Esophagus muscularis mucosa (tissue), 4 donors: ENCODE results near the gene PTMA. TPM values are rescaled to one million over a fixed set of nuclear protein-coding genes. Genes with fewer than 3 reads are reported as not detected.
"Not testable (repeated sequence)": the region's sequence is repeated elsewhere in the genome, so short reads cannot be mapped to it uniquely, and the experiment has no call there.

Experiments
- DNase-seq: peaks from one replicate; pipeline ENCODE4 v3.0.0-alpha.2; 2017; ENCODE audit errors: extremely low spot score
- H3K27ac ChIP-seq, 4 donors: fragments of 200-600 bp; sonication (generic); replicated peaks in 1 of 4; 1 replicate in 3 of 4; 2 replicates in 1 of 4; pipeline ENCODE4 v1.5.1; 2016 to 2019; ENCODE audit warnings: mild to moderate bottlenecking in 1 of 4
- H3K27me3 ChIP-seq, 4 donors: fragments of 200-600 bp; sonication (generic); one replicate each; pipeline versions ENCODE4 v1.5.1 to v1.6.0; 2016 to 2019
- H3K36me3 ChIP-seq, 4 donors: fragments of 200-600 bp; sonication (generic); one replicate each; pipeline ENCODE4 v1.5.1; 2016 to 2019
- H3K4me1 ChIP-seq, 4 donors: fragments of 200-600 bp; sonication (generic); one replicate each; pipeline ENCODE4 v1.5.1; 2016 to 2019
- H3K4me3 ChIP-seq, 4 donors: fragments of 200-600 bp; sonication (generic); 1 replicate in 2 of 4; 2 replicates in 2 of 4; pipeline ENCODE4 v1.5.1; 2016 to 2019; ENCODE audit warnings: mild to moderate bottlenecking in 4 of 4, moderate library complexity in 1 of 4
- H3K9me3 ChIP-seq, 4 donors: fragments of 200-600 bp; sonication (generic); 1 replicate in 3 of 4; 2 replicates in 1 of 4; pipeline ENCODE4 v1.5.1; 2016 to 2019
- EP300 ChIP-seq: sonication (generic); formaldehyde crosslinking; IDR thresholded peaks from one replicate; pipeline ENCODE4 v1.6.1; 2017; ENCODE audit warnings: antibody characterized with exemption
- POLR2A ChIP-seq: fragments of 450-650 bp; IDR thresholded peaks from one replicate; pipeline ENCODE4 v1.6.1; 2017; ENCODE audit warnings: antibody characterized with exemption, moderate library complexity, mild to moderate bottlenecking, low read depth
- POLR2AphosphoS5 ChIP-seq, 2 donors: sonication (generic); formaldehyde crosslinking; IDR thresholded peaks; one replicate each; pipeline ENCODE4 v1.6.1; 2017; ENCODE audit warnings: antibody characterized with exemption in 2 of 2
- WGBS: methylation state at CpG from one replicate; pipeline ENCODE4 v1.1.5; 2018; 5-methylcytosine and 5-hydroxymethylcytosine counted together
- intact Hi-C: fragments of 100-400 bp; cut with DNase I; formaldehyde crosslinking; loops from one replicate; pipeline ENCODE4 v1.15.1; 2023
- total RNA-seq, 4 donors: library from RNA; depleted of rRNA; stranded (reverse); fragments of >200 nt; gene quantifications; one replicate each; pipeline versions ENCODE4 v1.1.0 to v1.2.1, GENCODE V29; 2016
- TF ChIP-seq, protein P1 (sequence below), 3 experiments: fragments of 200-600 bp in 2 of 3; fragments of 450-650 bp in 1 of 3; sonication (generic) in 2 of 3; IDR thresholded peaks; one replicate each; pipeline ENCODE4 v1.5.1; 2017 to 2019; ENCODE audit warnings: antibody characterized with exemption in 3 of 3, mild to moderate bottlenecking in 2 of 3, moderate library complexity in 1 of 3

The PTMA gene
- total RNA-seq, 4 donors from 2014 or later: 571 to 894 (median 806) TPM

DNA sequence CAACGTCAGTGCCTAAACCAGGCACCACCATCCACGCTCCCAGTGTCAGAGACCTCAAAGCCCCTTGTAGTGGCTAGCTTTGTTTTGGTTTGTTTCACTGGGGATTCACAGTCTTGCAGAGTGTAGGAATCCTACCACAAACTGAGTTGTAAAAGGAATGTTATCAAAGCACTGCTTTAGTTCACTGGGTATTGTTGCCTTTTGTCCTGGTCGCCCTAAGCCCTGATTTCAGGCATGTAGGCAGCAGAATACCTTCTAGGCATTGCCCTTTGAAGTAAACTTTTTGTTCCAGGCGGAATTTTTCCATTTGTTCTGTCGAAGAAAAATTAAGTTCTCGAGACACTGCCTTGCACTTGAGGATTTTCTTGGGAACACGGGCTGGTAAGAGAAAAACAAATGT is 29.4 kb downstream of the PTMA start:
- TF ChIP-seq POLR2A: no peak
- TF ChIP-seq, protein P1, sequence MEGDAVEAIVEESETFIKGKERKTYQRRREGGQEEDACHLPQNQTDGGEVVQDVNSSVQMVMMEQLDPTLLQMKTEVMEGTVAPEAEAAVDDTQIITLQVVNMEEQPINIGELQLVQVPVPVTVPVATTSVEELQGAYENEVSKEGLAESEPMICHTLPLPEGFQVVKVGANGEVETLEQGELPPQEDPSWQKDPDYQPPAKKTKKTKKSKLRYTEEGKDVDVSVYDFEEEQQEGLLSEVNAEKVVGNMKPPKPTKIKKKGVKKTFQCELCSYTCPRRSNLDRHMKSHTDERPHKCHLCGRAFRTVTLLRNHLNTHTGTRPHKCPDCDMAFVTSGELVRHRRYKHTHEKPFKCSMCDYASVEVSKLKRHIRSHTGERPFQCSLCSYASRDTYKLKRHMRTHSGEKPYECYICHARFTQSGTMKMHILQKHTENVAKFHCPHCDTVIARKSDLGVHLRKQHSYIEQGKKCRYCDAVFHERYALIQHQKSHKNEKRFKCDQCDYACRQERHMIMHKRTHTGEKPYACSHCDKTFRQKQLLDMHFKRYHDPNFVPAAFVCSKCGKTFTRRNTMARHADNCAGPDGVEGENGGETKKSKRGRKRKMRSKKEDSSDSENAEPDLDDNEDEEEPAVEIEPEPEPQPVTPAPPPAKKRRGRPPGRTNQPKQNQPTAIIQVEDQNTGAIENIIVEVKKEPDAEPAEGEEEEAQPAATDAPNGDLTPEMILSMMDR (IDR thresholded peaks at IDR 0.05): no peak
- no peak for TF ChIP-seq POLR2AphosphoS5 (IDR thresholded peaks at IDR 0.05)
- Histone ChIP-seq H3K36me3 (peaks cover 20 to 50% (median 33%) of the 10 kb centered on the region in 4 donors), H3K4me3 (no peak overlapping the region), H3K27me3 (no peaks in the 10 kb centered on the region), H3K27ac (no peak overlapping the region), H3K4me1 (no peaks in the 10 kb centered on the region), H3K9me3 (no peaks in the 10 kb centered on the region)
- intact Hi-C loops: no loop called here
- 95% methylated on average over 7 of the region's 7 CpGs for WGBS
- no peak for DNase-seq

DNA sequence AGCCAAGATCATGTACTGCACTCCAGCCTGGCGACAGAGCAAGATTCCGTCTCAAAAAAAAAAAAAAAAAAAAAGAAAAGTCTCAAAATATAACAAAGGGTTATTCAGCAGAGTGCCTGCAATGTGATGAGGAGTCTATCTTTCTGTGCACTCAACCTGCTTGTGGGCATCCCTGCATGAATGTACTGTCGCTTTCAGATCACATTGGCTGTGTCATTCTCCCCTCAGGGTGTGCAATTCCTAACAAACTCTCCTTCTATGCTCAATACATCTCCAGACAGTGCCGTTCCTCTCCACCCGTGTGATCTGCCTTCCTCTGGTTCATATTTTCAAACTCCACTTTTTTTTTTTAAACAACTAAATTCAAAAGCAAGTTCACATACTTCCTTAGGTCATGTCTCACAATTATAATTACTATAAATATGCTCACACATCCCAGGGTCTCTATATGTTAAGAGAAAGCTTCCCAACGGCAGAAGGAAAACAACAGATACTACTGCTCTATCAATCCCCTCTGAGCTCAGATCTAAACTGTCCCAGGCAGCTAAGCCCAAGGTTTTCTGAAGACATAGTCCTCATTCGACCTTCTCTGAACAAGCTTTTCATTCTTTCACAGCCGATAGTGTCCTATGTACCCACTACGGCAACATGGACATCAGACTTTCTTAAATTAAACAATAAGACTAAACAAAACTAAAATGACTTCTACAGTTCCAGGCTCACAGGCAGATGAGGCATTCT is 35.2 kb downstream of the PTMA start:
- intact Hi-C loops: no loop called here
- no peak overlapping the region for H3K4me3 ChIP-seq
- TF ChIP-seq POLR2A: no peak
- TF ChIP-seq EP300: no peak
- TF ChIP-seq, protein P1 (IDR thresholded peaks at IDR 0.05): no peak
- no peak for TF ChIP-seq POLR2AphosphoS5 (IDR thresholded peaks at IDR 0.05)
- no peaks in the 10 kb centered on the region for H3K27me3 ChIP-seq
- no peak for DNase-seq
- no peaks in the 10 kb centered on the region for H3K4me1 ChIP-seq
- H3K27ac ChIP-seq: no peak overlapping the region
- peaks cover 0 to 4% (median under 1%) of the 10 kb centered on the region in 4 donors for H3K36me3 ChIP-seq
- no peaks in the 10 kb centered on the region for H3K9me3 ChIP-seq
- WGBS: 70% methylated on average over 9 of the region's 9 CpGs

DNA sequence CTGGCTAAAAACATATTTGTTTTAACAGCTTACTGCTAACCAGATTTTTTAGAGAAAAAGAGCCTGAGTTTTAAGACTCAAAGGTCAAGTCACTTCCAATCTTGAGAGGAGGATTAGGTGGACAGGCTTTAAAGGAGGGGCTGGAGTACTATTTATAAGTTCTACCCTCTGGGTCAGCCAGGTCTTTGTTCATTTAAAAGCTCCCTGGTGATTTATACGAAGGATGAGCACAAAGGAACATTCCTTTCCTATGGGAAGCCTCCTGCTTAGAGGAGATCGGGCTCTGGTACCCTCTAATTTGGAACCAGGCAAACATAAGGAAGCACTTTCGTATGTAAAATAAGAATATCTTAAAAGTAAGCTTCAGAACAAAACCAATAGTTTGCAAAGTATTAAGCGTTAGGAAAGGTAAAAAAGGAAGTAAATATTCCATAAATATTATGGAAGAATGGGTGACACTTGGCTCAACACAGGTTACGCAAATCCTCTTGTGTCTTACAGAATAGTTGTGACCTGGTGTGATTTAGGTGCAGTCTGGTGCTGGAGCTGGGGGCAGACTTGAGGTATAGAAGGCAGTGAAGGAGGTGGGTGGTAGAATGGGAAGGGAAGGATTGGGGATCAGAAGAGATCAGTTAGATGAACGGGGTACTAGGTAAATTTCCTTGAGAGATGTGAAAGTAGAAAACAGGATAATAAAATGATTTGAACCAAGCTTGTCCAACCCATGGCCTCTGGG is 37.1 kb downstream of the PTMA start:
- Histone ChIP-seq H3K27me3 (no peaks in the 10 kb centered on the region), H3K27ac (no peak overlapping the region), H3K36me3 (no peaks in the 10 kb centered on the region), H3K4me1 (no peaks in the 10 kb centered on the region), H3K4me3 (no peak overlapping the region), H3K9me3 (no peaks in the 10 kb centered on the region)
- no peak for DNase-seq
- WGBS: 81% methylated on average over 6 of the region's 6 CpGs
- intact Hi-C loops: no loop called here
- TF ChIP-seq EP300 (no peak), POLR2A (no peak), POLR2AphosphoS5 (IDR thresholded peaks at IDR 0.05) (no peak)
- TF ChIP-seq, protein P1 (IDR thresholded peaks at IDR 0.05): no peak

DNA sequence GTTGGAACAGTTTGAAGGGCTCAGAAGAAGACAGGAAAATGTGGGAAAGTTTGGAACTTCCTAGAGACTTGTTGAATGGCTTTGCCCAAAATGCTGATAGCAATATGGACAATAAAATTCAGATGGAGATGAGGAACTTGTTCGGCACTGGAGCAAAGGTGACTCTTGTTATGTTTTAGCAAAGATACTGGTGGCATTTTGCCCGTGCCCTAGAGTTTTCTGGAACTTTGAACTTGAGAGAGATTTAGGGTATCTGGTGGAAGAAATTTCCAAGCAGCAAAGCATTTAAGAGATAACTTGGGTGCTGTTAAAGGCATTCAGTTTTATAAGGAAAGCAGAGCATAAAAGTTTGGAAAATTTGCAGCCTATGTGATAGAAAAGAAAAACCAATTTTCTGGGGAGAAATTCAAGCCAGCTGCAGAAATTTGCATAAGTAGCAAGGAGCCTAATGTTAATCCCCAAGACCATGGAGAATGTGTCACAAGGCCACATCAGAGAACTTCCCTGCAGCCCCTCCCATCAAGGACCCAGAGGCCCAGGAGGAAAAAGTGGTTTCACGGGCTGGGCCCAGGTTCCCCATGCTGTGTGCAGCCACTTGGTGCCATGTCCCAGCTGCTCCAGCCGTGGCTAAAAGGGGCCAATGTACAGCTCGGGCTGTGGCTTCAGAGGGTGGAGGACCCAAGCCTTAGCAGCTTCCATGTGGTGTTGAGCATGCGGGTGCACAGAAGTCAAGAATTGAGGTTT is 40.0 kb downstream of the PTMA start:
- H3K27me3 ChIP-seq, H3K9me3 ChIP-seq, H3K27ac ChIP-seq, H3K4me1 ChIP-seq, H3K4me3 ChIP-seq, intact Hi-C loops, DNase-seq, H3K36me3 ChIP-seq: not testable (repeated sequence)
- 92% methylated on average over 6 of the region's 6 CpGs for WGBS

DNA sequence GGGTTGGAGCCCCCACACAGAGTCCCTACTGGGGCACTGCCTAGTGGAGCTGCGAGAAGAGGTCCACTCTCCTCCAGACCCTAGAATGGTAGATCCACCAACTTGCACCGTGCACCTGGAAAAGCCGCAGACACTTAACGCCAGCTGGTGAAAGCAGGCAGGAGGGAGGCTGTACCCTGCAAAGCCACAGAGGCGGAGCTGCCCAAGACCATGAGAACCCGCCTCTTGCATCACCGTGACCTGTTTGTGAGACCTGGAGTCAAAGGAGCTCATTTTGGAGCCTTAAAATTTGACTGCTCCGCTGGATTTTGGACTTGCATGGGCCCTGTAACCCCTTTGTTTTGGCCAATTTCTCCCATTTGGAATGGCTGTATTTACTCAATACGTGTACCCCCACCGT is 40.7 kb downstream of the PTMA start:
- H3K9me3 ChIP-seq, H3K4me3 ChIP-seq, H3K4me1 ChIP-seq, H3K27me3 ChIP-seq, DNase-seq, H3K27ac ChIP-seq, H3K36me3 ChIP-seq, intact Hi-C loops: not testable (repeated sequence)
- WGBS: 94% methylated on average over 9 of the region's 10 CpGs
